ENCODE results near the gene SEC24C. TPM values are rescaled to one million over a fixed set of nuclear protein-coding genes. Genes with fewer than 3 reads are reported as not detected.

The SEC24C gene
- total and polyA plus RNA-seq, 7 donors = 28.8 to 60.5 (median 52.3) TPM

DNA sequence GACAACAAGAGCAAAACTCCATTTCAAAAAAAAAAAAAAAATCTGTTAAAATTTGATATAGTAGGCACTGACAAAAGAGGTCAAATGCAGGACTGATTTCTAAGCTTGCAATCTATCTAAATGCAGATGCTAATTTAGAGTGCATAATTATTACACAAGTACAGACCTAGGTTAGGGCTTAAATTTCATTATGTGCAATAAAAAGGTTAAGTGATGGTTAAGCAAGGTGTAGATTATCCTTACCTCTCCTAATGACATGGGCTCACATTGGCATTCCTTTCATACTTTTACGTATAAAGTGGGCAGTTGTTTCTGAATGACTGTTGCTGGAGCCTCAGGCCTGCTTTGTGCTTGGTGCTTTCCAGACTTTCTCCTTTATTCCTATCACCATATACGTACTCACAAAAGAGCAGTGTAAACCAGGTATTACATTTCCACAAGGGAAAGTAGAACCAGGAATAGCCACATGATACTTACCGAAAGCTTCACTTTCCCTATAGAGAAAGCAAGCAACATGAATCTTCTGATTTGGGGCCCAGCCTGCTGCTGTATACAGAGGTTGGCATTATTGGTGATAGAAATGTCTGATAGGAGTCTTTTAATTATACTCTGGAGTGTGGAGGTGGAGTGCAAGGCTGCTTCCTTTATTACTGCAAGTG is 35.5 kb downstream of the SEC24C start:
- no peaks in the 10 kb centered on the region for H3K27me3 ChIP-seq (ENCODE audit: insufficient read depth in 3 of 3, low read length in 2 of 3)
- ATAC-seq (no peak), DNase-seq (no peak)
- H3K4me3 ChIP-seq = no peak overlapping the region
- H3K4me1 ChIP-seq = peaks cover 47% of the 10 kb centered on the region
- H3K9me3 ChIP-seq = no peaks in the 10 kb centered on the region
- peaks cover 8 to 58% of the 10 kb centered on the region in 2 donors for H3K36me3 ChIP-seq (ENCODE audit: insufficient read depth in 1 of 2, low read depth in 1 of 2)
- intact Hi-C loops (cut with DNase I) = no loop called here
- WGBS, 3 donors = 70 to 84% (median 77%) methylated on average over 3 of the region's 3 CpGs
- H3K27ac ChIP-seq = no peak overlapping the region
- no peak for TF ChIP-seq CTCF (IDR thresholded peaks at IDR 0.05)

DNA sequence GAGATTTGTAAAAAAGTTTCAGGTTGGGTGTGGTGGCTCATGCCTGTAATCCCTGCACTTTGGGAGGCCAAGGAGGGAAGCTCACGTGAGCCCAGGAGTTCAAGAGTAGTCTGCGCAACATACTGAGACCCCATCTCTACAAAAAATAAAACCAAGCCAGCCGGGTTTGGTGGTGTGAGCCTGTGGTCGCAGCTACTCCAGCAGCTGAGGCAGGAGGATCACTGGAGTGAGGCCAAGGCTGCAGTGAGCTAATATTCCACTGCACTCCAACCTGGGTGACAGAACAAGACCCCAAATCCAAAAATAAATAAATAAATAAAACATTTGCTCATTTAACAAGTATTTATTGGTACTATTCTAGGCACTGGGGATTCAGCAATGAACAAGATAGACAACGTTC is 36.1 kb downstream of the SEC24C start:
- peak overlapping the region; percentile 85 for H3K4me3 ChIP-seq

DNA sequence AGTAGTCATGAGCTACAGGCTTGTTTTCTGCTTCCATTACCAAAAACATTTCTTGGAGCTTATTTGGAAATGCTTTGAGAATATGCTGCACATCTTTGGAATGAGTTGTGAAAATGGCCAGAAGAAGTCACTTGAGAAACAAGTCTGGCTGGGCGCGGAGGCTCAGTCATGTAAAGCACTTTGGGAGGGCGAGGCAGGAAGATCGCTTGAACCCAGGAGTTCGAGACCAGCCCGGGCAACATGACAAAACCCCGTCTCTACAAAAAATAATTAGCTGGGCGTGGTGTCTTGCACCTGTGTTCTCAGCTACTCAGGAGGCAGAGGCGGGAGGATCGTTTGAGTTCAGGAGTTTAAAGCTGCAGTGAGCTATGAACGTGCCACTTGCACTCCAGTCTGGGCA is 36.8 kb downstream of the SEC24C start:
- Histone ChIP-seq H3K36me3 (ENCODE audit: insufficient read depth in 1 of 2, low read depth in 1 of 2) (peaks cover 6 to 45% of the 10 kb centered on the region in 2 donors), H3K27ac (peak overlapping the region; percentile 92), H3K4me3 (peak overlapping the region; percentile 85), H3K27me3 (ENCODE audit: insufficient read depth in 3 of 3, low read length in 2 of 3) (no peaks in the 10 kb centered on the region), H3K4me1 (peaks cover 40% of the 10 kb centered on the region), H3K9me3 (no peaks in the 10 kb centered on the region)
- intact Hi-C loops (cut with DNase I) = no loop called here
- DNase-seq = no peak
- TF ChIP-seq CTCF (IDR thresholded peaks at IDR 0.05) = no peak
- 13 to 14% (median 13%) methylated on average over 11 of the region's 11 CpGs for WGBS, 3 donors
- no peak for ATAC-seq

More for the DNA sequence above, 36.1 kb downstream of the SEC24C start:
- Histone ChIP-seq H3K4me1 (peaks cover 44% of the 10 kb centered on the region), H3K9me3 (no peaks in the 10 kb centered on the region), H3K27me3 (ENCODE audit: insufficient read depth in 3 of 3, low read length in 2 of 3) (no peaks in the 10 kb centered on the region), H3K36me3 (ENCODE audit: insufficient read depth in 1 of 2, low read depth in 1 of 2) (peaks cover 8 to 52% of the 10 kb centered on the region in 2 donors), H3K27ac (peak overlapping the region; percentile 92)
- DNase-seq = no peak
- 59 to 70% (median 62%) methylated on average over 5 of the region's 5 CpGs for WGBS, 3 donors
- no peak for ATAC-seq
- TF ChIP-seq CTCF (IDR thresholded peaks at IDR 0.05) = no peak
- intact Hi-C loops (cut with DNase I) = no loop called here

GRCh38 chr10:73781548-73781878 is 37.3 kb downstream of the SEC24C start:
- H3K27me3 ChIP-seq (ENCODE audit: insufficient read depth in 3 of 3, low read length in 2 of 3) = no peaks in the 10 kb centered on the region
- TF ChIP-seq CTCF (IDR thresholded peaks at IDR 0.05) = no peak
- WGBS, 3 donors = 1% methylated on average over 14 of the region's 14 CpGs
- peak overlapping the region; percentile 92 for H3K27ac ChIP-seq
- H3K4me3 ChIP-seq = peak overlapping the region; percentile 85
- intact Hi-C loops (cut with DNase I) = no loop called here
- DNase-seq (no peak), ATAC-seq (peak in 1 of 4 donors; percentile 16)
- peaks cover 42% of the 10 kb centered on the region for H3K4me1 ChIP-seq
- H3K9me3 ChIP-seq = no peaks in the 10 kb centered on the region
- peaks cover 6 to 40% of the 10 kb centered on the region in 2 donors for H3K36me3 ChIP-seq (ENCODE audit: insufficient read depth in 1 of 2, low read depth in 1 of 2)

Measured in psoas muscle (tissue), 8 donors.